H1 (cell line): ENCODE data around the gene ITGA5. TPM values are rescaled to one million over a fixed set of nuclear protein-coding genes. Genes with fewer than 3 reads are reported as not detected.

Source experiments
- BRCA1 ChIP-seq: IDR thresholded peaks from 2 replicates; pipeline ENCODE4 v1.6.1; 2012; ENCODE audit warnings: low read depth, low read length, improper control_type of control experiment
- GTF2F1 ChIP-seq: IDR thresholded peaks from 2 replicates; pipeline ENCODE4 v1.6.1; 2012; ENCODE audit warnings: low read depth, low read length, improper control_type of control experiment, borderline replicate concordance
- POLR2A ChIP-seq, 2 experiments: IDR thresholded peaks; 1 replicate in 1 of 2; 2 replicates in 1 of 2; pipeline ENCODE4 v1.6.1; 2011; ENCODE audit warnings: low read depth in 2 of 2, low read length in 2 of 2, mild to moderate bottlenecking in 2 of 2; ENCODE audit errors: control extremely low read depth in 1 of 2
- RBBP5 ChIP-seq: IDR thresholded peaks from 2 replicates; pipeline ENCODE4 v1.7.1; 2012; ENCODE audit warnings: low read depth, mild to moderate bottlenecking, inconsistent platforms, low read length, moderate library complexity, borderline replicate concordance
- SP1 ChIP-seq: IDR thresholded peaks from 2 replicates; pipeline ENCODE4 v1.6.1; 2011; ENCODE audit warnings: low read depth, low read length
- polyA plus RNA-seq, 7 experiments: library from polyadenylated mRNA; depleted of rRNA in 3 of 7; stranded (reverse) in 5 of 7; unstranded in 2 of 7; fragments of >200 nt in 5 of 7; fragments of 200-250 nt in 2 of 7; gene quantifications; 1 replicate in 5 of 7; 2 replicates in 1 of 7; 4 replicates in 1 of 7; pipeline versions ENCODE4 v1.2.1 to v1.2.3, GENCODE V29; 2011 to 2013; ENCODE audit warnings: missing spikeins in 2 of 7, mixed read lengths in 2 of 7
- total RNA-seq: library from RNA; stranded (reverse); fragmentation: NEBNext Ultra II Directional; extraction: Animal tissue kit (Norgen Biotek cat#: 25700); gene quantifications from 2 replicates; pipeline ENCODE4 v1.2.1, GENCODE V29; 2021
- TF ChIP-seq, protein P1 (sequence below): fragments of 300-600 bp; sonication (generic); IDR thresholded peaks from 2 replicates; pipeline ENCODE4 v1.7.1; 2012; ENCODE audit warnings: low read length, moderate library complexity, mild to moderate bottlenecking, inconsistent platforms; ENCODE audit not compliant: insufficient replicate concordance

ITGA5 gene
- total and polyA plus RNA-seq, 2 of the 8 experiments (the other 6 are each of a cell fraction or from before 2014, with no cell fraction given), result 11.6 to 19.4 TPM

GRCh38 chr12:54372113-54372806 is 46.8 kb downstream of the ITGA5 start (continued):
- TF ChIP-seq, protein P1, sequence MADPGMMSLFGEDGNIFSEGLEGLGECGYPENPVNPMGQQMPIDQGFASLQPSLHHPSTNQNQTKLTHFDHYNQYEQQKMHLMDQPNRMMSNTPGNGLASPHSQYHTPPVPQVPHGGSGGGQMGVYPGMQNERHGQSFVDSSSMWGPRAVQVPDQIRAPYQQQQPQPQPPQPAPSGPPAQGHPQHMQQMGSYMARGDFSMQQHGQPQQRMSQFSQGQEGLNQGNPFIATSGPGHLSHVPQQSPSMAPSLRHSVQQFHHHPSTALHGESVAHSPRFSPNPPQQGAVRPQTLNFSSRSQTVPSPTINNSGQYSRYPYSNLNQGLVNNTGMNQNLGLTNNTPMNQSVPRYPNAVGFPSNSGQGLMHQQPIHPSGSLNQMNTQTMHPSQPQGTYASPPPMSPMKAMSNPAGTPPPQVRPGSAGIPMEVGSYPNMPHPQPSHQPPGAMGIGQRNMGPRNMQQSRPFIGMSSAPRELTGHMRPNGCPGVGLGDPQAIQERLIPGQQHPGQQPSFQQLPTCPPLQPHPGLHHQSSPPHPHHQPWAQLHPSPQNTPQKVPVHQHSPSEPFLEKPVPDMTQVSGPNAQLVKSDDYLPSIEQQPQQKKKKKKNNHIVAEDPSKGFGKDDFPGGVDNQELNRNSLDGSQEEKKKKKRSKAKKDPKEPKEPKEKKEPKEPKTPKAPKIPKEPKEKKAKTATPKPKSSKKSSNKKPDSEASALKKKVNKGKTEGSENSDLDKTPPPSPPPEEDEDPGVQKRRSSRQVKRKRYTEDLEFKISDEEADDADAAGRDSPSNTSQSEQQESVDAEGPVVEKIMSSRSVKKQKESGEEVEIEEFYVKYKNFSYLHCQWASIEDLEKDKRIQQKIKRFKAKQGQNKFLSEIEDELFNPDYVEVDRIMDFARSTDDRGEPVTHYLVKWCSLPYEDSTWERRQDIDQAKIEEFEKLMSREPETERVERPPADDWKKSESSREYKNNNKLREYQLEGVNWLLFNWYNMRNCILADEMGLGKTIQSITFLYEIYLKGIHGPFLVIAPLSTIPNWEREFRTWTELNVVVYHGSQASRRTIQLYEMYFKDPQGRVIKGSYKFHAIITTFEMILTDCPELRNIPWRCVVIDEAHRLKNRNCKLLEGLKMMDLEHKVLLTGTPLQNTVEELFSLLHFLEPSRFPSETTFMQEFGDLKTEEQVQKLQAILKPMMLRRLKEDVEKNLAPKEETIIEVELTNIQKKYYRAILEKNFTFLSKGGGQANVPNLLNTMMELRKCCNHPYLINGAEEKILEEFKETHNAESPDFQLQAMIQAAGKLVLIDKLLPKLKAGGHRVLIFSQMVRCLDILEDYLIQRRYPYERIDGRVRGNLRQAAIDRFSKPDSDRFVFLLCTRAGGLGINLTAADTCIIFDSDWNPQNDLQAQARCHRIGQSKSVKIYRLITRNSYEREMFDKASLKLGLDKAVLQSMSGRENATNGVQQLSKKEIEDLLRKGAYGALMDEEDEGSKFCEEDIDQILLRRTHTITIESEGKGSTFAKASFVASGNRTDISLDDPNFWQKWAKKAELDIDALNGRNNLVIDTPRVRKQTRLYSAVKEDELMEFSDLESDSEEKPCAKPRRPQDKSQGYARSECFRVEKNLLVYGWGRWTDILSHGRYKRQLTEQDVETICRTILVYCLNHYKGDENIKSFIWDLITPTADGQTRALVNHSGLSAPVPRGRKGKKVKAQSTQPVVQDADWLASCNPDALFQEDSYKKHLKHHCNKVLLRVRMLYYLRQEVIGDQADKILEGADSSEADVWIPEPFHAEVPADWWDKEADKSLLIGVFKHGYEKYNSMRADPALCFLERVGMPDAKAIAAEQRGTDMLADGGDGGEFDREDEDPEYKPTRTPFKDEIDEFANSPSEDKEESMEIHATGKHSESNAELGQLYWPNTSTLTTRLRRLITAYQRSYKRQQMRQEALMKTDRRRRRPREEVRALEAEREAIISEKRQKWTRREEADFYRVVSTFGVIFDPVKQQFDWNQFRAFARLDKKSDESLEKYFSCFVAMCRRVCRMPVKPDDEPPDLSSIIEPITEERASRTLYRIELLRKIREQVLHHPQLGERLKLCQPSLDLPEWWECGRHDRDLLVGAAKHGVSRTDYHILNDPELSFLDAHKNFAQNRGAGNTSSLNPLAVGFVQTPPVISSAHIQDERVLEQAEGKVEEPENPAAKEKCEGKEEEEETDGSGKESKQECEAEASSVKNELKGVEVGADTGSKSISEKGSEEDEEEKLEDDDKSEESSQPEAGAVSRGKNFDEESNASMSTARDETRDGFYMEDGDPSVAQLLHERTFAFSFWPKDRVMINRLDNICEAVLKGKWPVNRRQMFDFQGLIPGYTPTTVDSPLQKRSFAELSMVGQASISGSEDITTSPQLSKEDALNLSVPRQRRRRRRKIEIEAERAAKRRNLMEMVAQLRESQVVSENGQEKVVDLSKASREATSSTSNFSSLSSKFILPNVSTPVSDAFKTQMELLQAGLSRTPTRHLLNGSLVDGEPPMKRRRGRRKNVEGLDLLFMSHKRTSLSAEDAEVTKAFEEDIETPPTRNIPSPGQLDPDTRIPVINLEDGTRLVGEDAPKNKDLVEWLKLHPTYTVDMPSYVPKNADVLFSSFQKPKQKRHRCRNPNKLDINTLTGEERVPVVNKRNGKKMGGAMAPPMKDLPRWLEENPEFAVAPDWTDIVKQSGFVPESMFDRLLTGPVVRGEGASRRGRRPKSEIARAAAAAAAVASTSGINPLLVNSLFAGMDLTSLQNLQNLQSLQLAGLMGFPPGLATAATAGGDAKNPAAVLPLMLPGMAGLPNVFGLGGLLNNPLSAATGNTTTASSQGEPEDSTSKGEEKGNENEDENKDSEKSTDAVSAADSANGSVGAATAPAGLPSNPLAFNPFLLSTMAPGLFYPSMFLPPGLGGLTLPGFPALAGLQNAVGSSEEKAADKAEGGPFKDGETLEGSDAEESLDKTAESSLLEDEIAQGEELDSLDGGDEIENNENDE, result no peak
- no peak for TF ChIP-seq RBBP5
- no peak for TF ChIP-seq BRCA1
- TF ChIP-seq POLR2A (IDR thresholded peaks at IDR 0.05; ENCODE audit: control extremely low read depth in 1 of 2, low read depth in 2 of 2, low read length in 2 of 2), result no peak
- no peak for TF ChIP-seq GTF2F1
- no peak for TF ChIP-seq SP1
